ENCODE results near the gene NR0B2. TPM values are rescaled to one million over a fixed set of nuclear protein-coding genes. Genes with fewer than 3 reads are reported as not detected.

Gene NR0B2
- polyA plus RNA-seq, 1 donor from 2014 or later = not detected

GRCh38 chr1:26959270-26959669 lies 45.5 kb upstream of the NR0B2 start:
- Histone ChIP-seq H3K79me2 (replicated peaks; ENCODE audit: insufficient read depth, low read length) (no peaks in the 10 kb centered on the region), H3K9me3 (ENCODE audit: low read length) (no peaks in the 10 kb centered on the region), H4K20me1 (ENCODE audit: insufficient read depth) (no peaks in the 10 kb centered on the region), H3K27me3 (ENCODE audit: insufficient read depth, low read depth, low read length) (peaks cover 51% of the 10 kb centered on the region), H3K36me3 (ENCODE audit: insufficient read depth, low read length) (no peaks in the 10 kb centered on the region), H3K9ac (ENCODE audit: low read length) (no peak overlapping the region), H3K27ac (ENCODE audit: low read length) (no peak overlapping the region), H3K4me2 (ENCODE audit: low read length) (no peak overlapping the region), H3K4me3 (ENCODE audit: low read length) (peak overlapping the region; percentile 66), H2AFZ (ENCODE audit: low read depth, low read length) (no peak overlapping the region), H3F3A (ENCODE audit: insufficient read depth, low read length, poor library complexity, severe bottlenecking) (no peaks in the 10 kb centered on the region), H3K9me2 (ENCODE audit: insufficient read depth, low read length) (no peaks in the 10 kb centered on the region)
- no peak for TF ChIP-seq CTCF (IDR thresholded peaks at IDR 0.05; ENCODE audit: poor library complexity, severe bottlenecking)
- no peak for TF ChIP-seq EP300 (conservative IDR thresholded peaks at IDR 0.05; ENCODE audit: poor library complexity, severe bottlenecking)
- no peak for TF ChIP-seq MXI1 (conservative IDR thresholded peaks at IDR 0.05; ENCODE audit: poor library complexity, severe bottlenecking)
- no peak for TF ChIP-seq RAD21 (conservative IDR thresholded peaks at IDR 0.05)
- TF ChIP-seq TAF1 (IDR thresholded peaks at IDR 0.05; ENCODE audit: low read depth) = no peak
- no peak for TF ChIP-seq EZH2 (IDR thresholded peaks at IDR 0.05; ENCODE audit: borderline replicate concordance, insufficient read depth, low read length, poor library complexity, severe bottlenecking)
- TF ChIP-seq POLR2AphosphoS5 (IDR thresholded peaks at IDR 0.05) = no peak
- TF ChIP-seq SMC3 (conservative IDR thresholded peaks at IDR 0.05; ENCODE audit: poor library complexity) = no peak
- no peak for TF ChIP-seq REST (IDR thresholded peaks at IDR 0.05; ENCODE audit: borderline replicate concordance)

- Histone ChIP-seq H3K27me3 (ENCODE audit: insufficient read depth, low read depth, low read length) (peaks cover 44% of the 10 kb centered on the region), H3F3A (ENCODE audit: insufficient read depth, low read length, poor library complexity, severe bottlenecking) (no peaks in the 10 kb centered on the region), H3K79me2 (replicated peaks; ENCODE audit: insufficient read depth, low read length) (no peaks in the 10 kb centered on the region), H2AFZ (ENCODE audit: low read depth, low read length) (no peak overlapping the region), H3K4me2 (ENCODE audit: low read length) (no peak overlapping the region), H4K20me1 (ENCODE audit: insufficient read depth) (no peaks in the 10 kb centered on the region), H3K9me3 (ENCODE audit: low read length) (no peaks in the 10 kb centered on the region), H3K9me2 (ENCODE audit: insufficient read depth, low read length) (no peaks in the 10 kb centered on the region), H3K4me3 (ENCODE audit: low read length) (no peak overlapping the region), H3K27ac (ENCODE audit: low read length) (no peak overlapping the region), H3K36me3 (ENCODE audit: insufficient read depth, low read length) (no peaks in the 10 kb centered on the region), H3K9ac (ENCODE audit: low read length) (no peak overlapping the region)
- TF ChIP-seq MXI1 (conservative IDR thresholded peaks at IDR 0.05; ENCODE audit: poor library complexity, severe bottlenecking) = no peak
Measured at GRCh38 chr1:26957306-26957705, 43.5 kb upstream of the NR0B2 start.

- peaks cover 34% of the 10 kb centered on the region for H3K27me3 ChIP-seq (ENCODE audit: insufficient read depth, low read depth, low read length)
- H3K27ac ChIP-seq (ENCODE audit: low read length) = no peak overlapping the region
- H2AFZ ChIP-seq (ENCODE audit: low read depth, low read length) = no peak overlapping the region
- TF ChIP-seq POLR2AphosphoS5 (IDR thresholded peaks at IDR 0.05) (no peak), SMC3 (conservative IDR thresholded peaks at IDR 0.05; ENCODE audit: poor library complexity) (no peak), REST (IDR thresholded peaks at IDR 0.05; ENCODE audit: borderline replicate concordance) (no peak), MXI1 (conservative IDR thresholded peaks at IDR 0.05; ENCODE audit: poor library complexity, severe bottlenecking) (no peak), EZH2 (IDR thresholded peaks at IDR 0.05; ENCODE audit: borderline replicate concordance, insufficient read depth, low read length, poor library complexity, severe bottlenecking) (no peak), TAF1 (IDR thresholded peaks at IDR 0.05; ENCODE audit: low read depth) (no peak), EP300 (conservative IDR thresholded peaks at IDR 0.05; ENCODE audit: poor library complexity, severe bottlenecking) (no peak), CTCF (IDR thresholded peaks at IDR 0.05; ENCODE audit: poor library complexity, severe bottlenecking) (no peak), RAD21 (conservative IDR thresholded peaks at IDR 0.05) (no peak)
- no peaks in the 10 kb centered on the region for H4K20me1 ChIP-seq (ENCODE audit: insufficient read depth)
- H3K9ac ChIP-seq (ENCODE audit: low read length) = no peak overlapping the region
- H3K4me3 ChIP-seq (ENCODE audit: low read length) = no peak overlapping the region
- no peak overlapping the region for H3K4me2 ChIP-seq (ENCODE audit: low read length)
- H3K36me3 ChIP-seq (ENCODE audit: insufficient read depth, low read length) = no peaks in the 10 kb centered on the region
- H3K9me3 ChIP-seq (ENCODE audit: low read length) = no peaks in the 10 kb centered on the region
- no peaks in the 10 kb centered on the region for H3K9me2 ChIP-seq (ENCODE audit: insufficient read depth, low read length)
- H3F3A ChIP-seq (ENCODE audit: insufficient read depth, low read length, poor library complexity, severe bottlenecking) = no peaks in the 10 kb centered on the region
- no peaks in the 10 kb centered on the region for H3K79me2 ChIP-seq (replicated peaks; ENCODE audit: insufficient read depth, low read length)
Measured at GRCh38 chr1:26956321-26956720, 42.5 kb upstream of the NR0B2 start.
